GM19193 (cell line): Measurements from ENCODE around the gene SSNA1.

Experiments used
- POLR2A ChIP-seq: IDR thresholded peaks from 4 replicates; pipeline ENCODE4 v1.6.1; 2011; ENCODE audit not compliant: insufficient read depth, insufficient read length; ENCODE audit errors: extremely low read depth

The SSNA1 gene

GRCh38 chr9:137148661-137149060 is 39.8 kb upstream of the SSNA1 start:
- TF ChIP-seq POLR2A = no peak

GRCh38 chr9:137149363-137149762 is 39.1 kb upstream of the SSNA1 start:
- TF ChIP-seq POLR2A = no peak

- no peak for TF ChIP-seq POLR2A
These were observed 38.4 kb upstream of the SSNA1 start for GRCh38 chr9:137149942-137150616.

- TF ChIP-seq POLR2A = no peak
These were observed 37.6 kb upstream of the SSNA1 start for GRCh38 chr9:137150617-137151457.

- TF ChIP-seq POLR2A = no peak
These were observed 35.6 kb upstream of the SSNA1 start for GRCh38 chr9:137152844-137153405.

- no peak for TF ChIP-seq POLR2A
These were observed 31.7 kb upstream of the SSNA1 start for GRCh38 chr9:137156567-137157375.

GRCh38 chr9:137157618-137158415 is 30.7 kb upstream of the SSNA1 start:
- TF ChIP-seq POLR2A = no peak

GRCh38 chr9:137158625-137159024 is 29.9 kb upstream of the SSNA1 start:
- no peak for TF ChIP-seq POLR2A

- TF ChIP-seq POLR2A = no peak
These were observed 29.1 kb upstream of the SSNA1 start for GRCh38 chr9:137159105-137160053.

- TF ChIP-seq POLR2A = no peak
These were observed 28.4 kb upstream of the SSNA1 start for GRCh38 chr9:137160054-137160425.

GRCh38 chr9:137160716-137161557 is 27.5 kb upstream of the SSNA1 start:
- no peak for TF ChIP-seq POLR2A
